Measurements from ENCODE around the gene YARS1.

The YARS1 gene

DNA sequence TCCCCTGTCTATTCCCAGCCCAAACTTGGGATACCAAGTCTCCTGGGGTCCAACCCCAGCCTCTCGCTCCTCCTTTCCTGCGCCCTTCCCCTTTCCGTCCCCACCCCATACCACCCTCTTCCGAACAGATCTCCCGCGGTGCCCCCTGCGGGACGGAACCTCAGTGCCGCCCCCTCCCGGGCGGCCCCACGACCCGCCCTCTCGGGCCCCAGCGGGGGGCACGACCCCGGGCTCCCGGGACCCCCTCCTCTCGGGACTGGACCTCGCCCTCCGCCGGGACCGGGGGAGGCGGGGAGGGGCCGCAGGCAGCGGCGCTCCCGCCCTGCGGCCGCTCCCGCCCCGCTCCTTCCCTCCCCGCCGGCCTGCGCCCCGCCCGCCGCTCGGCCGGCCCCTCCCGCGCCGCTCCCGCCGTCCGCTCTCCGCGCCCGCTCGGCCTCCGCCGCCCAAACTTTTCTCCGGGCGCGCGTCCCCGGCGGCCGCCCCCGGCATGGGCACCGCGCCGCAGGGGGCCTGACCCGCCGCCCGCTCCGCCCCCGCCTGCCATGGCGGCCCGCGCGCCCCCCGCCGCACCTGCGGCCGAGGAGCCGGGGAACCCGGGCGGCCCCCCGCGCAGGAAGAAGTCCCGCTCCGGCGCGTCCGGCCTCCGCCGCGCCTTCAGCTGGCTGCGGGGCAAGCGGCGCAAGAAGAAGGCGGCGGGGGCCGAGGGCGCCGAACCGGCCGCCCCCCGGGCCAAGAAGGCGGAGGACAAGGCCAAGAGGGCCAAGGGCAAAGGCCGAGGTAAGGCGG, 75.6 kb downstream of the YARS1 start:
- no peak for DNase-seq

GRCh38 chr1:32741059-32741412, 76.1 kb downstream of the YARS1 start:
- no peak for DNase-seq

GRCh38 chr1:32736812-32737791, 80.1 kb downstream of the YARS1 start:
- DNase-seq, result no peak

DNA sequence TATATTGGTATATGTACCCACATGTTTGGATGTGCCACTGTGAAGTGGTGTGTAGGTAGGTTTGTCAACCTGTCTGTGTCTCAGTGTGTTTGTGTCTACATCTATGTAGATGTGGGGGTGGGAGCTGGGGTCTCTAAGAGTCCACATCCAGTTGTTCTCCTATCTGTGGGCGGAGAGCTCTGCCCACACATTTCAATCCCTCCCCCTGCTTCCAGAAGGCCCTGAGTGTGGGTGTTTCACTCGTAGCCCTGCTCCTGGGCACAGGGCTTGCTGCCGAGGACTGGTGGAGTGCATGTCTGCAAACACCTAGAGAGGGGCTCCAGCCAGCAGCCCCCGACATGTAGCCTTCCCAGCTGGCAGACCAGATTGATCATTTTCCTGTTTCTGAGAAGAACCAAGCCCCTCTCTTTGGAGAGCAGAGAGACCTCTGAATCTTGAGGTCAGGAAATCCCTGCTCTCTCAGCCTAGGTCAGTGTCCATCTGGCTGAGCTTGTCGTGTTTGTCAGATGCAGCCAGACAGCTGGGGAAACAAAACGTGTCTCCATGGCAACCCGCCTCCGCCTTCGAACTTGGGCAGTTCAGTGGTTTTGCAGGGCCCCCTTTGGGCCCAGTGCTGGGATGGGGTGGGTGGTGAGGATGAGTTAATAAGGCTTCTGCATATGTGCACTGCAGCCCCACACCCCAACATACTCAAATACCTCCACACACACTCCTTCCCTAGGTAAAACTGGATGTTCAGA, 83.4 kb downstream of the YARS1 start:
- no peak for DNase-seq

DNA sequence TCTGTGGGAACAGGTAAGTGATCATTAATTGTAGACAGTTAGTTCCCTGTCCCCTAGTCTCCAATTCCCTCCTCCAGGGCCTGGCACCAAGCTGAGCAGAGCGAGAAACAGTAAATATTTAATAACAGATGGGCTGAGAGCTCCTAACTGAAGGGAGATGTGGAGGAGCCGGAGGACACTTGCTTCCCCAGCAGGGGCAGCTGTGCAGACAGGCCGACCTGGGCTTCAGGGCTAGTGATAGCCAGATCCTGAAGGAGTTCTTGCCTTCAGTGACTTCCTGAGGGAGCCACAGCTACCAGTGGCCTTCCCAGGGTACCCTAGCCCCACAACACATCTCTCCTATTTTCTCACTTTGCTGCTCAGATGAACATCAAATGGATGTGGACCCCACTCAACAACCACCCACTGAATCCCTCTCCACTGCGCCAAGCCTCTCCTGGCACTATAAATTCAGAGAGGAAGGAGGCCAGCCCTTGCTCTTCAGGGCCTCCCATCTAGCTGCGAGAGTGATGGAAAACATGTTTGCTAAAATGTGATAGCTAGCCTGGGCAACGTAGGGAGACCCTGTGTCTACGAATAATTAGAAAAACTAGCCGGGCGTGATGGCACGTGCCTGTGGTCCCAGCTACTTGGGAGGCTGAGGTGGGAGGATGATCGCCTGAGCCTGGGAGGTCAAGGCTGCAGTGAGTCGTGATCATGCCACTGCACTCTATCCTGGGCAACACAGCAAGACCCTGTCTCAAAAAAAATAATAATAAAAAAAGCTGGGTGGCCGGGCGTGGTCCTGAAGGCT, 87.7 kb downstream of the YARS1 start:
- no peak for DNase-seq

DNA sequence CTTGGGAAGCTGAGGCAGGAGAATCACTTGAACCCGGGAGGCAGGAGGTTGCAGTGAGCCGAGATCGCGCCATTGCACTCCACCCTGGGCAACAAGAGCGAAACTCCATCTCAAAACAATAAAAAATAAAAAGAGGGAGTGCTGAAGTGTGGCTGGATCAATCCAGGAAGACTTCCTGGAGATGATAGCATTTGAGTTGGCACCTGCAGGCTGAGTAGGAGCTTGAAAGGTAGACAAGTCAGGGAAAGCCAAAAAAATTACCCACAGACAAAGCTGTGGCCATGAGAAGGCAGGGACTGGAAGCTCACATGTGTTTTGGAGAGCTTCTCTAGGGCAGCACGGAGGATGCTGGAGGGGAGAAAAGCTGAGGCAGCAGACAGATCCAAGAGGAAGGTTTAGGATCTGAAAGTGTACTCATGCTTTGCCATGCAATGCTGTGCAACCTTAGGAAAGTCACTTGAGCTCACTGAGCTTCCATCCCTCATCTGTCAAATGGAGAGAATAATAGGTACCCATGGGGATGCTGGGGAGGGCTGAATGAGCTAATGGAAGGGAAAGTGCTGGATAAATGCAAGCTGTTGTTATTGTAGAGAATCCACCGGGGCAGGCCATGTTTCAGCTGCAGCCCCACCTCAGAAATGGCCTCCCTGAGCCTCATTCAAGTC, 88.6 kb downstream of the YARS1 start:
- no peak for DNase-seq

DNA sequence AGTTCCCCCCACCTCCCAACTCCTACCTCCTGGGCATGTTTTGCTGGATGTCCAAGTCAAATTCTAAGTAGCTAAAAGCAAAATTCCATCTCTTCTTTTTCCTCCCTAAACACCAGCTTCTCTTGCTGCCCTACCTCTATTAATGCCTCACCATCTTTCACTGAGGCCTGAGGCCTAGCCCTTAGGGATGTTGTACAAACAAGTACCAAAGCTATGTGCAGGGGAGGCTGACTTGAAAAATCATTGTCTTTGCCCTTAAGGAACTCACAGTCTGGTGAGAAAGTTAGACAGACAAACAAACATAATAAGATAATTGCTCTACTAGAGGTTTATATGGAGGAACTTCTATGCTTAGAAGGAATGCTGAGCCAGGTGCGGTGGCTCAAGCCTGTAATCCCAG, 89.3 kb downstream of the YARS1 start:
- DNase-seq, result no peak

DNA sequence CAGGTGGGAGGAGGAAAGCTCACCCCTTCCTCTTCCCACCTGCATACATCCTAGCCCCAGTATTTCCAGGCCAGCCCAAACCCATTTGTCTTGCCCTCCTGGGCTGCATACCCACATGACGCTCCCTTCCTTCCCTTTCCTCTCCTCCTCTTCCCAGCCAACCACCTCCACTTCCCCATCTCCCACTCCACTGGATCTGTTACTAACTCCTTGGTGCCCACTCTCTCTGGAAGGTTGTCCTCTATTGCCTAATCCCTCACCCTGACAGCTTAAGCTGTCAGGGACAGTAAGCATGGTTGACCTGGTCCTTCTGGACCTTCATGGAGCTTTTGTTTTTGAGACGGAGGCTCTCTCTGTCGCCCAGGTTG, 91.6 kb downstream of the YARS1 start:
- no peak for DNase-seq

All from effector CD8-positive, alpha-beta T cell (primary cell).